HG03103 (cell line): Measurements from ENCODE around the gene TUBB2B.

Experiments
- ATAC-seq: cut with Tn5 transposase; IDR thresholded peaks from one replicate; pipeline ENCODE4 v1.9.1; 2021; ENCODE audit warnings: low read depth; ENCODE audit not compliant: unreplicated experiment

Gene TUBB2B

GRCh38 chr6:3235486-3235885, 8.0 kb upstream of the TUBB2B start:
- no peak for ATAC-seq

- no peak for ATAC-seq
Measured at GRCh38 chr6:3233904-3234303, 6.5 kb upstream of the TUBB2B start.

- ATAC-seq: no peak
Measured at GRCh38 chr6:3233321-3233720, 5.9 kb upstream of the TUBB2B start.

- no peak for ATAC-seq
Measured at GRCh38 chr6:3232017-3232945, 4.8 kb upstream of the TUBB2B start.

GRCh38 chr6:3231247-3232016, 4.0 kb upstream of the TUBB2B start:
- ATAC-seq: no peak

- ATAC-seq: no peak
Measured at GRCh38 chr6:3230900-3231246, 3.4 kb upstream of the TUBB2B start.

- no peak for ATAC-seq
Measured at GRCh38 chr6:3230256-3230882, 2.9 kb upstream of the TUBB2B start.

- ATAC-seq: no peak
Measured at GRCh38 chr6:3229566-3230178, 2.2 kb upstream of the TUBB2B start.

GRCh38 chr6:3228771-3229565, 1.5 kb upstream of the TUBB2B start:
- ATAC-seq: no peak

- ATAC-seq: no peak
Measured at GRCh38 chr6:3228046-3228671, 706 bp upstream of the TUBB2B start.

GRCh38 chr6:3226481-3227362, 731 bp downstream of the TUBB2B start:
- no peak for ATAC-seq

GRCh38 chr6:3226042-3226441, 1.4 kb downstream of the TUBB2B start:
- no peak for ATAC-seq

GRCh38 chr6:3222506-3223038, 4.9 kb downstream of the TUBB2B start:
- no peak for ATAC-seq

- ATAC-seq: no peak
Measured at GRCh38 chr6:3221578-3221977, 5.9 kb downstream of the TUBB2B start.

GRCh38 chr6:3220366-3220765, 7.1 kb downstream of the TUBB2B start:
- no peak for ATAC-seq

- ATAC-seq: no peak
Measured at GRCh38 chr6:3218266-3218665, 9.2 kb downstream of the TUBB2B start.

GRCh38 chr6:3217286-3217685, 10.2 kb downstream of the TUBB2B start:
- ATAC-seq: no peak

GRCh38 chr6:3214898-3215297, 12.6 kb downstream of the TUBB2B start:
- ATAC-seq: no peak

GRCh38 chr6:3213334-3213695, 14.1 kb downstream of the TUBB2B start:
- ATAC-seq: no peak
